ENCODE data around the gene ZBTB45.
A peak's percentile ranks its signal among the peaks of the same experiment; 100 is the strongest.
"Not testable (repeated sequence)": the region's sequence is repeated elsewhere in the genome, so short reads cannot be mapped to it uniquely, and the experiment has no call there.

ZBTB45 gene

DNA sequence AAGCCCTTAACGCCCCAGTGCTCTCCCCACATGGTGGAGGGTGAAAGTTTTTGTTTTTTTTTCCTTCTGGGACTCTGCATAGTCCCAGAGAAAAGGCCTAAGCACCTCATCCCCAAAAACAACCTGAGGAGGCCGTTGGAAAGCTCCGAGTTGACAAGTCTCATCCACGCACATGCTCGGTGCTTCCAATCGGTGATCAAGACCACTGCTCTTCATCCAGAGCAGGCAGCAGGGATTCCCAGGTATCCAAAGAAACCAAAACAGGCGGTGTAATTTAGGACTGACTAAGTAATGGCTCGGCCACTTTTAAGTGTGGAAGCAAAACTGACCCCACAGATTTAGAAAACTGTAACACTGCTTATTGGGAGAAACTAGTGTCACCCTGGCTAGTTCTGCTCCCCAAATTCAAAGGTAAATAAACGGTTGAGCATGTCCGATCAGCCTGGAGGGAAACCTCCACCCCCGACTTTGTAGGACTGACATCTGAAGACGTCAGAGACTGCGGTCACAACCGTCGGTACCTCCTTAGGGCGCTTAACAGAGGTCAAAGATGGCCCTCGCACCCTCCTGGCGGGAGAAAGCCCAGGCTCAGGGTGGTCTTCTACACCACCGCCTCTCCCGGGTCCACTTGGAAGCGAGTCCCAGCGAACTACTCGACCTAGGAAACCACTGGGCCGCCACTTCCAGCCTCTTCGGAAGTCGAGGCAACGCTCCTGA, 44.5 kb downstream of the ZBTB45 start:
- no peak for DNase-seq

- DNase-seq: no peak
These were observed 45.2 kb downstream of the ZBTB45 start for GRCh38 chr19:58474291-58474996.

- DNase-seq: no peak
These were observed 45.8 kb downstream of the ZBTB45 start for GRCh38 chr19:58473775-58474174.

DNA sequence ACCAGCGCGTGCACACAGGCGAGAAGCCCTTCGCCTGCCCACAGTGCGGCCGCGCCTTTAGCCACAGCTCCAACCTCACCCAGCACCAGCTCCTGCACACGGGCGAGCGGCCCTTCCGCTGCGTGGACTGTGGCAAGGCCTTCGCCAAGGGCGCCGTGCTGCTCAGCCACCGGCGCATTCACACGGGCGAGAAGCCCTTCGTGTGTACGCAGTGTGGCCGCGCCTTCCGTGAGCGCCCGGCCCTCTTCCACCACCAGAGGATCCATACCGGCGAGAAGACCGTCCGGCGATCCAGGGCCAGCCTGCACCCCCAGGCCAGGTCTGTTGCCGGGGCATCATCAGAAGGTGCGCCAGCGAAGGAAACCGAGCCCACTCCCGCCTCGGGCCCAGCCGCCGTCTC, 47.9 kb downstream of the ZBTB45 start:
- no peak for DNase-seq

DNA sequence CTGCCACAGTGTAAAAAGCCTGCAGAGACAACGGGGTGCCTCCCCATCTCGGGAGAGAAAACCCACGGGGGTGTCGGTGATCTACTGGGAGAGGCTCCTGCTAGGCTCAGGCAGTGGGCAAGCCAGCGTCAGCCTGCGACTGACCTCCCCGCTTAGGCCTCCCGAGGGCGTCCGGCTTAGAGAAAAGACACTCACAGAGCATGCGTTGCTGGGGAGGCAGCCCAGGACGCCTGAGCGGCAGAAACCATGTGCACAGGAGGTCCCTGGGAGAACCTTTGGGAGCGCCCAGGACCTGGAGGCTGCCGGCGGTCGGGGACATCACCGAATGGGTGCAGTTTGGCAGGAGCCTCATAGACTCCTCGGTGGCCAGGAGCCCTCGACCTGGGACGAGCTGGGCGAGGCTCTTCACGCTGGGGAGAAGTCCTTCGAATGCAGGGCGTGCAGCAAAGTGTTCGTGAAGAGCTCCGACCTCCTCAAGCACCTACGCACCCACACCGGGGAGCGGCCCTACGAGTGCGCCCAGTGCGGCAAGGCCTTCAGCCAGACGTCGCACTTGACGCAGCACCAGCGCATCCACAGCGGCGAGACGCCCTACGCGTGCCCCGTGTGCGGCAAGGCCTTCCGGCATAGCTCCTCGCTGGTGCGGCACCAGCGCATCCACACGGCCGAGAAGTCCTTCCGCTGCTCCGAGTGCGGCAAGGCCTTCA, 48.6 kb downstream of the ZBTB45 start:
- not testable (repeated sequence) for DNase-seq

- no peak for DNase-seq
These were observed 50.2 kb downstream of the ZBTB45 start for GRCh38 chr19:58469241-58470013.

DNA sequence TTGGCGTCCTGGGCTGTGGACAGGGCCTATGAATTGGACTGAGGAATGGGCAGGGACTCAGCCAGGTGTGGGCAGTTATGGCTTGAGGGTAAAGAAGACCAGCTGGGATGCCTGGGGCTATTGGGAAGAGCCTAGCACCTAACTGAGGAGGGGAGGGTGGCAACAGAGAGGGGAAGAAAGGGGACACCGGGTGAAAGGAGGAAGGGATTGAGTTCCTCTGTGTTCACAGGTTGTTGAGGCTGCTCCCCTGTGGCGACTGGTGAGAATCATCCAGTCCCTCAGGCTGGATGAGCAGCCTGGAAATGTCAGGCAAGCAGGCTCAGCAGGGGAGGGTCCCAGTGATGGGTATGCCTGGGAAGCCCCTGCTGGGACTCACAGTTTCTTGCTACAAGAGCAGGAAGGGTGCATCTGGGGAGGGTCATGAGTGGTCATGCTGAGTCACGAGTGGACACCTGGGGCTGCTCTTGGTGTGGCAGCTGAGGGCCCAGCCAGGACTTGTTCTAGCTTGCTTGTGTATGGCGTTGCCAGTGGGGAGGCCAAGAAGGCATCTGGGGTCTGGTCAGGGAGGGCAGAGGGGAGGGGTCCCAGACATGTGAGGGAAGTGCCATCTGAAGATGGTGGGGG, 51.3 kb downstream of the ZBTB45 start:
- no peak for DNase-seq

GRCh38 chr19:58466760-58467589, 52.6 kb downstream of the ZBTB45 start, which contains the start of gene ZNF324:
ZNF324 (plus strand) TSS chr19:58467080; CDS start chr19:58469186, 2,106 bp downstream.
- DNase-seq: peak; percentile 98

DNA sequence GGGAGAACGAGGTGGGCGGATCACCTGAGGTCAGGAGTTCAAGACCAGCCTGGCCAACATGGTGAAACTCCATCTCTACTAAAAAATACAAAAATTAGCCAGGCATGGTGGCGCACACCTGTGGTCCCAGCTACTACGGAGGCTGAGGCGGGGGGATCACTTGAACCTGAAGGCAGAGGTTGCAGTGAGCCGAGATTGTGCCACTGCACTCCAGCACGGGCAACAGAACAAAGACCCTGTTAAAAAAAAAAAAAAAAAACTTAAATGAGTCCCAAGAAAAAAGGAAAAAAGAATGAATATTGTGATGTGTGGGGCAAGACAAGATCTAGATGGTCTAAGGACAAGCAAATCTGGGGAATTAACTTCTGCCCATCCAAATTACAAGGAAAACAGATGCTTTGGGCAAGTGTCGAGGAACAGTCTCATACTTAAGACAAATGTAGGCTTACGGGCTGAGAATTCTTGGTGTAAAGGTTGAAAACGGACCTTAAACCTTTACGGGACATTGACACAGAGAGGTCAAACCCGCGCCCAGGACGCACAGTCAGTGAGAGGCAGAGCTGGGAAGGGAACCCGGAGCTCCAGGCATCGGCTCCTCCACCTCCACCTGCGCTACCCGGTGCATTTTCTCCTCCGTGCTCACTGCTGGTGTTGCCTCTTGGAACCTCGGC, 53.4 kb downstream of the ZBTB45 start:
- no peak for DNase-seq

All from femur (tissue), 1 donor.